ENCODE measurements around the gene SEC24D.
"Not testable (repeated sequence)": the region's sequence is repeated elsewhere in the genome, so short reads cannot be mapped to it uniquely, and the experiment has no call there.

Gene SEC24D

DNA sequence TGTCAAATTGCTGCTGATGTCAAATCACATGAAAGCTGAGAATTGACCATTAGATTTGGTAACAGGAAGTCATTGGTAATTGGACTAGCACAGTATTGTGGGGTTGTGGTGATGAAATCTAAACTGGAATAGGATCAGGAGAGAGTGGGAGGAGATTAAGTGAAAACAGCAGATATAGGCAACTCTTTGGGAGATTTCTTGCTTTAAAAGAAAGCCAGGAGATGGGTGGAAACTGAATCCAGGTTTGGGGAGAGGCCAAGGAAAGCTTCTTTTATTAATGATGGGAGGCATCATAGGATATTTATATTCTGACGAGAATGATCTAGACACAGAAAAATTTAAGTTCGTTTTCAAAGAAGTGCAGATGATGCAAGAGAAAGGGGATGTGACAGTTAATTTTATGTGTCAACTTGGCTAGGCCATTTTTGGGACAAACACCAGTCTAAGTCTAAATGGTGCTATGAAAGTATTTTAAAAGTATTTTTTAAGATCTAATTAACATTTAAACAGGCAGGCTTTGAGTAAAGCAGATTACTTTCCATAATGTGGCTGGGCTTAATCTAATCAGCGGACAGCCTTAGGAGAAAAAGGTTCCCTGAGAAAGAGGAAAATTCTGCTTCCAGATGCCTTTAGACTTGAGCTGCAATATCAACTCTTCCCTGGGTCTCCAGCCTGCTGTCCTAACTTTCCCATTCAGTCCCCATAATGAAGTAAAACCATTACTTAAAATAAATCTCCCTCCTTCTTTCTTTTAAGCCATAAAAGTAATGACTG, 24.7 kb downstream of the SEC24D start:
- DNase-seq, result peak; percentile 38

DNA sequence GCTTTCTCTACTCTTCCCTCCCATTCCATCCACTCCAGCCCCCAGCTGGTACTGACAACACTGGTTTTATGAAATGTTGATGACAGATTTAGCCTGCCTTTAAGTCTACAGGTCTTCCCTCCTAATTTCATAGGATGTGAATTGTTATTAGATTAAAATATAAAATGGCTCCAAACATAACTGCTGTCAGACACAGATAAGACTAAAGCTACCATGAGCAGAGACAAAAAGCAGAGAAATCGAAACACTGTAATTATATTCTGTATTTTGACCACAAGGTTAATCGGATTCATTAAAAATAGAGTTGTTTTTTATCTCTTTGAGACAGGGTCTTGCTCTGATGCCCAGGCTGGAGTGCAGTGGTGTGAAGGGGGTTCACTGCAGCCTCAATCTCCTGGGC, 28.3 kb downstream of the SEC24D start:
- no peak for DNase-seq

DNA sequence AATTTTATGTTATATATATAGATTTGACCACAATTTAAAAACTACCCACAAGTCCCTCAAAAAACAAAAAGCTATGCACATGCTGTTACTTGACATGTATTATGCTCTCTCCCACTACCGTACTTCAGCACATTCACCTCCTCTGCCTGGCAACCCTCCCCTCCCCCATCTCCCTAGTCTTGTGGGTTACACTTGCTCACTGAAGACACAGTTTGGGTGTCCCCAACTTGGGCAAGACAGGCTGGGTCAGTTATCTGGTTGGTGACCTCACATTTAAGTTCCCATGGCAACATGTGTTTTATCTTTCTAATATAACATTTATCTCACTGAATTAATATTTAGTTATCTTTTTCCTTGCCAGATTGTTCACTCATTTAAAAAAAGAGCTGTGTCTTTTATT, 32.7 kb downstream of the SEC24D start:
- no peak for DNase-seq

DNA sequence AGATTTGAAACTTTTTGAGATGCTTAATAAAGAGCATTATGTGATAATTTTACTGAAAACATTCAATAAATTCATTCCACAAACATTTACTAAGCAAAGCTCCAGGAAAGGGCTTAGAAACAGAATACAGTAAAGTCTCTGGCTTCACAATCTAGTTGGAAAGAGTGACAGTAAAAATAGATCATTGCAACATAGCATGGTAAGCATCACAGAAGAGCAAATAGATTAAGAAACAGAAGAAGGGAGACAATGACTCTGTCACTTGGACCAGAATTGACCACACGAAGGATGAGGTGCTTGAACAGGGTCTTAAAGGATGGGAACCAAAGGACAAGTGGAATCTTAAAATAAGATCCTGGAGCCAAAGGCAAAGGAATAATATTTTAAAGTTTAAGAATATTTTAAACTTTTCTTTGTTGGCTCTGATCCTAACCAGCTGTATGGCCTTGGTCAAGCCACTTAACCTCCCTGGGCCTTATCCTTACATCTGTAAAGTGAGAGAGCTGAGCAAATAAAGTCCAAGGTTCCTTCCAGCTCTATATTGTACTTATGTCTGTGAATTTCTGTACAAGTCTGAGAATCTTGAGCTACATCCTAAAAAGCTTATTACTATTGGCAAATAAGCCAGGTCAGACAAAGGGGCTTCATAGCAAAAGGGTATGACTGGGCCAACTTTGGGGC, 33.9 kb downstream of the SEC24D start:
- peak; percentile 0 for DNase-seq

DNA sequence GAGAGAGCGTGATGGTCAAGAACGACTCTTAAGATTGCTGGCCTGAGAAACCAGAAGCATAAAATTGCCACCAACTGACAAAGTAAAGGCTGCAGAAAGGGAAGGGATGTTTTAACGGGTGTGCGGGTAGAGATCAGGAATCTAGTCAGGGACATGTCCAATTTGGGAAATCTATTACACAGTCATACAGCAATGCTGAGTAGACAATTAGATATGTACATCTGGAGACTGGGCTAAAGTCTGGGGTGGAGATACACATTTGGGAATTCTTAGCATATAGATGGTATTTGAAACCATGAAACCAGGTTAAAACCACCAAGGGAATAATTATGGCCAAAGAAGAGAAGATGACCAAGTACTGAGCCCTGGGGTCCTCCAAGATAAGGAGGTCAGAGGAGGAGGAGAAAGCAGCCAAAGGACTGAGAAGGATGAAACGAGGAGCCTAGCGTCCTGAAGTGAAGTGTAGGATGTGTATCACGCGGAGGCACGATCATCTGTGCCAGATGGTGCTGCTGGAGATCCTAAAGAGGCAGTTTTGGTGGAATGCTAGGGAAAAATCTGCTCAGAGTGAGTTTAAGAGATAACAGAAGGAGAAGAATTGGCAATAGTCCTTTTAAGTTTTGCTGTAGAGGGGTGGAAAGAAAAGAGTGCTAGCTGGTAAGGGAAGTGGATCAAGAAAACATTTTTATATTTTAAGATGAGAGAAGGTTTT, 36.5 kb downstream of the SEC24D start:
- DNase-seq, result no peak

DNA sequence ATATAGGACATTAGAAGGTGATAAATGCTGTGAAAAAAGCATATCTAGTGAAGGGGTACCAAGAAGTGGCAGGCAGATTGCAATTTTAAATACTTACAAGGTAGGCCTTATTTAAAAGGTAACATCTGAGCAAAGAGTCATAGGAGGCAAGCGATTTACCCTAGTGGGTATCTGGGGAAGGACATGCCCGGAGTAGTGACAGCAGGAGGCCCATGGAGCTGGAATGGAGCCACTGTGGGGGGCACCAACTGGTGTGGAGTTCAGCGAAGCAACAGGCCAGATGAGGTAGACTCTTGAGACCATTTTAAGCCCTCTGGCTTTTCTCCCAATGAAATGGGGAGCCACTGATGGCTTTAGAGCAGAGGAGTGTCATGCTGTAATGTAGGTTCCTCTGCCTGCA, 37.3 kb downstream of the SEC24D start:
- DNase-seq, result no peak

DNA sequence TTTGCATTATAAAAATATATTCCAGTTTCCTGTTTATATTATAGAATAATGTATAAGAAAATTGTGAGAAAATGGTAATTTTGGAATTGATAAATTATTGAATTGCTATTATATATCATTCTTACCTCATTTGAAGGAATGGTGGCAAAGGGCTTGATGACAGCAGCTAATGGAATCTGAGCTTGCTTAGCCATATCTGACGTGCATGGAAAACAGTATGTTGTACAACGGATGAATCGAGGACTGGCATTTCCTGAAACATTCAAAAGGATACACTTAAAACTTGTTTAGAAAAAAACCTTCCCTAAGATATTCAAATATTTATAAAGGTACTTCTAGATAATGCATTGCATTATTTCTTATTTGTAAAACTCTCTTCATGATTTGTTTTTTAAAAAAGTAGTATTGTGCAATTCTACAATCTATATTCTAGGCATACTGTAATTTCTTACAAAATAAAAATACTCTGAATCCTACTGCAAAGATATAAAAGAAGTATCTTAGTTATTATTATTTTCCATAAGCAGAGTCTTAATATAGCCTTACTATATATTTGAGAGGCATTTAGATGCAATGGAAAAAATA, 38.3 kb downstream of the SEC24D start:
- DNase-seq, result no peak

DNA sequence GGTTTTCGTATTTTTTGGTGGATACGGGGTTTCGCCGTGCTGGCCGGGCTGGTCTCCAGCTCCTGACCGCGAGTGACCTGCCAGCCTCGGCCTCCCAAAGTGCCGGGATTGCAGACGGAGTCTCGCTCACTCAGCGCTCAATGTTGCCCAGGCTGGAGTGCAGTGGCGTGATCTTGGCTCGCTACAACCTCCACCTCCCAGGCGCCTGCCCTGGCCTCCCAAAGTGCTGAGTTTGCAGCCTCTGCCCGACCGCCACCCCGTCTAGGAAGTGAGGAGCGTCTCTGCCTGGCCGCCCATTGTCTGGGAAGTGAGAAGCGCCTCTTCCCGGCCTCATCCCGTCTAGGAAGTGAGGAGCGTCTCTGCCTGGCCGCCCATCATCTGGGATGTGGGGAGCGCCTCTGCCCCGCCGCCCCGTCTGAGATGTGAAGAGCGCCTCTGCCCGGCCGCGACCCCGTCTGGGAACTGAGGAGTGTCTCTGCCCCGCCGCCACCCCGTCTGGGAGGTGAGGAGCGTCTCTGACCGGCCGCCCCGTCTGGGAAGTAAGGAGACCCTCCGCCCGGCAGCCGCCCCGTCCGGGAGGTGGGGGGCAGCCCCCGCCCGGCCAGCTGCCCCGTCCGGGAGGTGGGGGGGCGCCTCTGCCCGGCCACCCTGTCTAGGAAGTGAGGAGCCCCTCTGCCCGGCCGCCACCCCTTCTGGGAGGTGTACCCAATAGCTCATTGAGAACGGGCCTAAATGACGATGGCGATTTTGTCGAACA, 44.1 kb downstream of the SEC24D start:
- DNase-seq, result not testable (repeated sequence)

DNA sequence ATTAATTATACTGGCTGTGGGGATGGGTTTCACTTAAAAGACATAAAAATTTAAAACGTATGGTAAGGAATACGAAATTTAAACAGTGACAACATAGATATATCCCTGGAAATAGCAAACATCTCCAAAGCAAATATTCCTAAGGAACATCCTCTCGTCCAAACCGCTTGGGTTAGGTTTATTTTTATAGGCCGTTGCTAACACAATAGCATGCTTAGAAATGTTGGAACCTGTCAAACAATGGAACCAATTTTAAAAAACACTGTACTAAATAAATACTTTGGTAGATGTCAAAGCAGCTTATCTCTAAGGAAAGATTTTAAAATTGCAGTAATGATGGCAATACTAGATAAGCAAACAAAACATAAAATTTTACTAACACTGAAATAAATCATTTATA, 45.4 kb downstream of the SEC24D start:
- no peak for DNase-seq

DNA sequence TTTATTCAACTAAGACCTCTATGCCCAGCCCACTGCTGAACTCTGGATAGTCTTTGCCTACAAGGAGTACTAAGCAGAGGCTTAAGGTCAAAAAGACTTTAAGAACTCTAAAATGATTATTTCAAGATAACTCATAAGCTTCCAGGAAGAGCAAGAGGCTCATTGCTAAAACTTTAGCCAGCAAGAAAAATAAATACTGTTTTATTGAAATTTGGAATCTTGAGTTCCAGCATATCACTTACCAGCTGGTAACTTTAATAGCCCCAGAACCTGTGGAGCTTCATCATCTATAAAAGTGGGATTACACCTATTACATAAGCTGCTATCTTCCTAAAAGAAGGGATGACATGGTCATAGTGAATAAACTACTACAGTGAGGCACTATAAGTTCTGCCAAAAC, 47.0 kb downstream of the SEC24D start:
- DNase-seq, result no peak

DNA sequence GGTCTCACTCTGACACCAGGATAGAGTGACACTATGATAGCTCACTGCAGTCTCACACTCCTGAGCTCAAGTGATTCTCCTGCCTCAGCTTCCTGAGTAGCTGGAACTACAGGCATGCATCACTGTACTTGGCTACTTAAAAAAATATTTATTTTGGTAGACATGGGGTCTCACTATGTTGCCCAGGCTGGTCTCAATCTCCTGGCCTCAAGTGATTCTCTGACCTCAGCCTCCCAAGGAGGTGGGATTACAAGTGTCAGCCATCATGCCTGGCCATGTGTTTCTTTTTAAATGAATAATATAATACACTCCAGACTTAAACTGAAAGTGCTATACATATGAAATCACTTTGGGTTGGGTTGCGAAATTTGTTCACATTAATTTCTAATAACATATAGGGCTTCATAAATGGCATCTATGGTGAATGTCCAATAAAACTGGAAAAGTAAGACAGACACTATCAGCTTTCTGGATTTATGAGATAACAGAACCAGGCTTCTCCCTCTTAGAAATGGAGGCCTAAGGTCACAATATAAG, 48.0 kb downstream of the SEC24D start:
- no peak for DNase-seq

DNA sequence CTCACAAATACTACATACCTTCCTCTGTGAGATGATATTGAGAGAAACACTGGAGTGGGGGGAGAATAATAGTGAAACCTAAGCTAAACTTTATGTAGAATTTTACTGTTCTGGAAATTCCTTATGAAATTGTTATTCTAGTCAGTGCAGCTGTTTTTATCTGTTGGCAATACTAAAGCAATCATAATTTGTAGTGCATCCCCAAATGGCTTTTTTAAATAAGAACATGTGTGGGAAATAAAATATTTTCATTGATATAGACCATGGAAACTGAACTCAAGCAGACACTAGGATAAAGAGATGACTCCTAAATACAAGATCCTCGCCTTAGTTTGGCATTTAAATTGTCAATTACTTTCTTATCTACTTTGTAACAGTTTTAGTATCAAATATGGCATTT, 51.1 kb downstream of the SEC24D start:
- no peak for DNase-seq

DNA sequence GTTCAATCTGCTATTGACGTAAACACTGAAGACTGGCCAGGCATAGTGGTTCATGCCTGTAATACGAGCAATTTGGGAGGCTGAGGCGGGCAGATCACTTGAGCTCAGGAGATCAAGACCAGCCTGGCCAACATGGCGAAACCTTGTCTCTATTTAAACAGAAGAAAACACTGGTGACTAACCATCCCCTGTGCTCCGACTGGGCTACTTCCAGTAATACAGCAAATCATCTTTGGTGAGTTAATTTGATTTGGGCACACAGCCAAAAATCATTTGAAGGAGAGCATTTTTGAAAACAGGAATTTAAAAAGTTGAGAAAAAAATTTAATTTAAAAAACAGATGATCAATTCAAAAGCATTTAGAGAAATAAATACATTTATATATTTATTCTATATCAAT, 52.0 kb downstream of the SEC24D start:
- DNase-seq, result no peak

DNA sequence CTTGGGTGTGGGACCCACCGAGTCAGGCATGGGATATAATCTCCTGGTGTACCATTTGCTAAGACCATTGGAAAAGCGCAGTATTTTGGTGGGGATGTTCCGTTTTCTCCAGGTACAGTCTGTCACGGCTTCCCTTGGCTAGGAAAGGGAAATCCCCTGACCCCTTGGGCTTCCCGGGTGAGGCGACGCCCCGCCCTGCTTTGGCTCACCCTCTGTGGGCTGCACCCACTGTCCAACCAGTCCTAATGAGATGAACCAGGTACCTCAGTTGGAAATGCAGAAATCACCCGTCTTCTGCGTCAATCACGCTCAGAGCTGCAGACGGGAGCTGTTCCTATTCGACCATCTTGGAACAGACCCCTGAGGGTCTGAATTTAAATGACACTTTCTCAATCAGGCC, 53.0 kb downstream of the SEC24D start:
- DNase-seq, result not testable (repeated sequence)

DNA sequence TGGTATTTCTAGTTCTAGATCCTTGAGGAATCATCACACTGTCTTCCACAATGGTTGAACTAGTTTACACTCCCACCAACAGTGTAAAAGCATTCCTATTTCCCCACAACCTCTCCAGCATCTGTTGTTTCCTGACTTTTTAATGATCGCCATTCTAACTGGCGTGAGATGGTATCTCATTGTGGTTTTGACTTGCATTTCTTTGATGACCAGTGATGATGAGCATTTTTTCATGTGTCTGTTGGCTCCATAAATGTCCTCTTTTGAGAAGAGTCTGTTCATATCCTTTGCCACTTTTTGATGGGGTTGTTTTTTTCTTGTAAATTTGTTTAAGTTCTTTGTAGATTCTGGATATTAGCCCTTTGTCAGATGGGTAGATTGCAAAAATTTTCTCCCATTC, 58.3 kb downstream of the SEC24D start:
- DNase-seq, result not testable (repeated sequence)

DNA sequence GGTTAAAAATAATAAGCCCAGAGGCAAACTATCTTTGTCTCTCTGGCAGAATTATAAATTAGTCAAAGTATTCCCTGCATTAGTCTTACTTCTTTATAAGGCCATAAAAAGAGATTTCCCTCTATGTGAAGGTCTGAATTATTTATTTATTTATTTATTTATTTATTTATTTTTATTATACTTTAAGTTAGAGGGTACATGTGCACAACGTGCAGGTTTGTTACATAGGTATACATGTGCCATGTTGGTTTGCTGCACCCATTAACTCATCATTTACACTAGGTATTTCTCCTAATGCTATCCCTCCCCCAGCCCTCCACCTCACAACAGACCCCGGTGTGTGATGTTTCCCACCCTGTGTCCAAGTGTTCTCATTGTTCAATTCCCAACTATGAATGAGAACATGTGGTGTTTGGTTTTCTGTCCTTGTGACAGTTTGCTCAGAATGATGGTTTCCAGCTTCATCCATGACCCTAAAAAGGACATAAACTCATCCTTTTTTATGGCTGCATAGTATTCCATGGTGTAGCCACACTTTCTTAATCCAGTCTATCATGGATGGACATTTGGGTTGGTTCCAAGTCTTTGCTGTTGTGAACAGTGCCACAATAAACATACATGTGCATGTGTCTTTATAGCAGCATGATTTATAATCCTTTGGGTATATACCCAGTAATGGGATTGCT, 58.8 kb downstream of the SEC24D start:
- not testable (repeated sequence) for DNase-seq

DNA sequence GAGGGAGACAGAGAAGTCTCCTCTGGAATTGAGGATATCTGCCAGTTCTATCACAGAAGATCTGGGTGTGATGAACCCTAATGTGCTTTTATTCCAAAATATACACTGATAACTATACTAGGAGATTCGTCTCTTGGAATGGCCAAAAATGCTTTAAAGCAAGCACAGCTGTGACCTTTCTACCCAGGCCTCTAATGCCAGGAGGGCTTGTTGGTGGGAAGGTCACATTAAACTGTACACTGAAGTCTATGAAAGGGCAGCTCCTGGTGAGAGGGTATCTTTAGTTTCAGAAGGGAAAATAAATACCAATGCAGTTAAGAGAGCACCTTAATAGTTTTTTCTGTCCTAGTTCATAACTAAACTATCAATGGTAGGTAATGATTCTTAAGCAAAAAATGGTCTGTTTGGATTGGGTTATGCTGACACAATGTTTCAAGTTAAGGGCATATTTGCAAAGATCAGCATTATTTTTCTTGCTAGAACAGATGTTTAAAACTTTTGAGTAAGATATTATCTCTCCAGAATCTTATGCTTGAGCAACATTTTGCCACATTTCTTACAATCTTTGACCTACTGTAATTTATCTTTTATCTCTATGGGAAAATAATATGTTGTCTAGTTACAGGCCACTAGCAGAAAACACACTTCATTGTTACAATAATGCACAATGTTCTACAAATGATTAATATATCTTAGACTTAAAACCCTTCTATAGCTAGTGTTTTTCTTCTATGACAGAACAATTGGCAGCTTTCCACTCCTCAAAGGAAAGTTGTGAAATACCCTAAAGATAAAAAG, 59.6 kb downstream of the SEC24D start:
- DNase-seq, result no peak

DNA sequence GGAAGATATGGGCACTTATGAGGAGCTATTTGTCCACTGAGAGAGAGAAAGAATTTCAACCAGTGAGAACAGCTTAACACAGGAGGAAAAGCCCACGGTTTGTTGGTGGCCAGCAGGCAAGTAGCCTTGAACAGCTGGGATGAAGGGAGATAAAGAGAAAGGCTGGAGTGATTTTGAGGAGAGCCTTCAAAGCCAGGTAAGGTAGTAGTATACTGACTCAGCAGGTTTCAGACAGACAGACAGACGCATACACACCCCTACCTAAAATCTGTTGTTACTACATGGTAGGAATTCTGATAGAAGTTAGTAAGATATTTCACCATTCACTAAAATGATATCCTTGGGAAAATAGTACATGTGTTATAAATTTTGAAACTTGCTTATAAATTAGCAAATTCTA, 60.5 kb downstream of the SEC24D start:
- DNase-seq, result no peak

DNA sequence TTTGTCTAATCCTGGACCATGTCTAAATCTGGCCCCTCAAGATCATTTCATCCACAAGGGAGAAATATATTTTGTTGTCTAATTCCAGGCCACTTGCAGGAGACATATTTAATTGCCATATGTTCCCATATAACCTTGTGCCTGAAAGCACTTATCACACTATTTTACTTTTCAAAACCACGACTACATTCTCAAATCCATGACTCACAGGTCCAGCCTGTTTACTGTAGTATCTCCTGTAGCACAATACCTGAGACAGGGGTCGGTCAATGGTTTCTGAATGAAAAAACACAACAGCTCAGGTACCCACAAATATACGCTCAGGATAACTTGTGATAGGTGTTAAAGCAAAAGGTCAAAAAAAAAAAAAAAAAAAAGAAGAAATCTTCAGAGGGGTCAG, 60.9 kb downstream of the SEC24D start:
- no peak for DNase-seq

DNA sequence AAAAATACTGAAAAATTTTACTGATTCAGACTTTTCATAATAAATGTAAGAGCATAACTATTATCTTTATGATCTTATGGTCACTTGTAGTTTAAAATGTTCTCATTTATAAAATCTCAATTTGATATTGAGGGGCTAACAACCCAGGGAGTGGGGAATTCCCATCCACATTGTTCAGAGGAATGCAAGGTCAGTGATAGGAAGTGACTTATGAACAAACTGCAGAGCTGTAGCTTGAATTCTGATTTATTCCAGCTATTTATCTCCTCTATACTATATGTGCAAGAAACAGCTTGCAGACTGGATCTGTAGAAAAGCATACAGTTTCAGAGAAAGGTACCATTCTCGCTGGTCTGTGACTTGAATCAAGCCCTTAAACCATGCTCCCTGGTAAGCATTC, 61.6 kb downstream of the SEC24D start:
- no peak for DNase-seq

DNA sequence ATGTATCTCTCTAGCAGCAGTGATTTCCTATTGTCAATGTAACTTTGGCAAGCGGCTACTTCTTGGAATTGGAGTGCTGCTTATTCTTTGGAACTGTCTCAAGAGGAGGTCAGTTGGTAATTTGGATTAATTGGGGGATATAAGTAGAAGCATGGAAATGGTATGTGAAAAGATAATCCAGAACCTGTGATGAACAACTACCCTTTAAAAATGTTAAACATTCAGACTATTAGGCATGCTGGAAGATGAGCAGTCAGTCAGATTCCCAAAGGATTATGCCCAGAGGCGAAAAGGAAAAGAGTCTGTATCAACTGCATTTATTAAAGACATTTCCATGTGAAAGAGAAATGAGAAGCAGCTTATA, 62.5 kb downstream of the SEC24D start:
- no peak for DNase-seq

All from SIG-M5 (cell line).